ENCODE data around the gene ATPAF2.

The ATPAF2 gene

GRCh38 chr17:17981330-17981729, 57.6 kb downstream of the ATPAF2 start:
- Histone ChIP-seq H3K27me3 (replicated peaks) (no peaks in the 10 kb centered on the region), H3K4me3 (ENCODE audit: low read depth, low read length) (no peak overlapping the region), H3K36me3 (replicated peaks) (no peaks in the 10 kb centered on the region), H3K27ac (no peak overlapping the region)
- TF ChIP-seq CTCF (IDR thresholded peaks at IDR 0.05; ENCODE audit: low read depth, low read length, missing control alignments): no peak
- in situ Hi-C loops (cut with HindIII; ENCODE audit: low pct_ligation_motif_present, low sequenced_read_pairs): no loop called here
- no peak for DNase-seq

DNA sequence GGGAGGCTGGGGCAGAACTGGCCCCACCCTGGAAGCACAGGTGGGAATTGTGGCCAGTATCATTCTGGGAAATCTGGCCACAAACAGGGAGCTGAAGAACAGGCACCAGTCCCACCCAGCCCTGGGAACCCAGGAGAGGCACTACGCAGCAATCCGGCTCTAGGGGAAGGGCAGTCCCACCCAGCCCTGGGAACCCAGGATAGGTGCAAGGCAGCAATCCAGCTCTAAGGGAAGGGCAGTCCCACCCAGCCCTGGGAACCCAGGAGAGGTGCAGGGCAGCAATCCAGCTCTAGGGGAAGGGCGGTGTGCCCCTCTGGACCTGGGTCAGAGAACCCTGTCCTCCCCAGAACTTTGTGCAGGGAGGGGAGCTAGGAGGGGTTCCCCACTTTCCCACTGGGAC, 59.2 kb downstream of the ATPAF2 start:
- Histone ChIP-seq H3K27me3 (replicated peaks) (no peaks in the 10 kb centered on the region), H3K36me3 (replicated peaks) (no peaks in the 10 kb centered on the region), H3K4me3 (ENCODE audit: low read depth, low read length) (no peak overlapping the region), H3K27ac (no peak overlapping the region)
- DNase-seq: no peak
- TF ChIP-seq CTCF (IDR thresholded peaks at IDR 0.05; ENCODE audit: low read depth, low read length, missing control alignments): no peak
- in situ Hi-C loops (cut with HindIII; ENCODE audit: low pct_ligation_motif_present, low sequenced_read_pairs): no loop called here

DNA sequence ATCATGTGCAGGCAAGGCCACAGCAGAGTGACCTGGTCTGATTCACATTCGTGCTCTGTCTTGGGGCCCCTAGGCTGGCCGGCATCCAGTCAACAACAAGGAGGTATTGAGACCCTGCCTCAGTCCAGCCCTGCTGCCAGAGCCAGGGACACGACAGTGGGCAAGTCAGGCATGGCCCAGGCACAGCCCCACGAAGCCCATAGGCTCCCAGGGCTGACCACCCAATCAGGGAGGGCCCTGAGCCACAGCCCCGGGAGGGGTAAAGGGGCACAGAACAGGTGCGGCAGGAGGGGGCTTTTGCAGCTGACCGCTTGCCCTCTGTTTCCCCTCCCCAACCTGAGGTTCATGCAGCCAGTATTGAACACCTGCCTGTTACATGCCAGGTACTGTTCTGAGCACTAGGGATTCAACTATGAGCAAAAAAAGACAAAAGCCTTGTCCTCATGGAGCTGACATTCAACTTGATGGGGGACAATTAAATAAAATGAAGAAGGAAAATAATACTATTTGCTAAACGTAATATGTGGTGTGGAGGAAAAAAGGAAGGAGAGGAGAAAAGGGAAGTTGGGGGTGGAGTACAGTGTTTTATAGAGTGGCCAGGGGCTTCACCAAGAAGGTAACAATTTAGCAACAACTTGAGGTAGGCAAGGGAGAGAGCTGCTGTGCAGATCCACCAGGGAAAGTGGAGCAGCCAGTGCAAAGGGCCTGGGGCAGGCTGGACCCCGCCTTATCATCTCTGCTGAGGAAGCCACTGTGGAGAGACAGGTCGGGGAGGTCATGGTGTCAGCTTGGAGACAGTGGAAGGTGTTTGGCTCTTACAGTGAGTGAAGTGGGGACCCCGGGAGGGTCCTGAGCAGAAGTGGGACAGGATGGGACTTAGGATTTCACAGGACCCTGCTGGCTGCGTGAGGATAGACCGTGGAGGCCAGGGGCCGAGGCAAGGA, 60.2 kb downstream of the ATPAF2 start:
- no peak for TF ChIP-seq CTCF (IDR thresholded peaks at IDR 0.05; ENCODE audit: low read depth, low read length, missing control alignments)
- Histone ChIP-seq H3K27me3 (replicated peaks) (no peaks in the 10 kb centered on the region), H3K4me3 (ENCODE audit: low read depth, low read length) (no peak overlapping the region), H3K36me3 (replicated peaks) (no peaks in the 10 kb centered on the region), H3K27ac (no peak overlapping the region)
- DNase-seq: no peak
- in situ Hi-C loops (cut with HindIII; ENCODE audit: low pct_ligation_motif_present, low sequenced_read_pairs): no loop called here

DNA sequence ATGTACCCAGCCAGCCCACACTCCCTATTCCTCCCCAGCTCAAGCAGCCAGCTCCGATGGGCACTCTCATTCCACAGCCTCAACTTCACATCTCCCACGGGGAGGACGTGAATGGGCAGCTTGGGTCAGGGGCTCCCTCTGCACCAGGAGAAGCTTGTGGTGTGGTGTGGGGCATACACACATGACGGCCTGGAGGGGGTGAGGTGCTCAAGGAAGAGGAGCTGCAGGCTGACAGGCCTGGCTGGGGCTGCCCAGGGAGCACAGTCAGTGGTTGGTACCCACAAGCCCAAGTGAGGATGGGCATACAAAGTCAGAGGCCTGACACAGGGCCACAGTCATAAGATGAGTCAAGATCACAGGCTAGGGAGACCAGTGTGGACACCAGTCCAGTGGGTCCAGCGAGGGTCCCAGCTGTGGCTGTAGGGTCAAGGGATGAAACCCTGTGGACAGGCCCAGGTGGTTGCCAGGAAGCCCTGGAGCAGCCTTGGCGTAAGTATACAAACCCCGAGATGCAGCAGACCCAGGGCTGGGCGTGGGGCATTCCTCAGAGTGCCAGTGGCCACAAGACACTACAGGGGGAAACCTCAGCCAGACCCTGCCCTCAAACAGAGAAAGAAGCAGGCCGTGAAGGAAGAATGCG, 61.9 kb downstream of the ATPAF2 start:
- no peak for TF ChIP-seq CTCF (IDR thresholded peaks at IDR 0.05; ENCODE audit: low read depth, low read length, missing control alignments)
- no peaks in the 10 kb centered on the region for H3K36me3 ChIP-seq (replicated peaks)
- H3K27me3 ChIP-seq (replicated peaks): no peaks in the 10 kb centered on the region
- in situ Hi-C loops (cut with HindIII; ENCODE audit: low pct_ligation_motif_present, low sequenced_read_pairs): no loop called here
- DNase-seq: no peak
- no peak overlapping the region for H3K4me3 ChIP-seq (ENCODE audit: low read depth, low read length)
- H3K27ac ChIP-seq: no peak overlapping the region

DNA sequence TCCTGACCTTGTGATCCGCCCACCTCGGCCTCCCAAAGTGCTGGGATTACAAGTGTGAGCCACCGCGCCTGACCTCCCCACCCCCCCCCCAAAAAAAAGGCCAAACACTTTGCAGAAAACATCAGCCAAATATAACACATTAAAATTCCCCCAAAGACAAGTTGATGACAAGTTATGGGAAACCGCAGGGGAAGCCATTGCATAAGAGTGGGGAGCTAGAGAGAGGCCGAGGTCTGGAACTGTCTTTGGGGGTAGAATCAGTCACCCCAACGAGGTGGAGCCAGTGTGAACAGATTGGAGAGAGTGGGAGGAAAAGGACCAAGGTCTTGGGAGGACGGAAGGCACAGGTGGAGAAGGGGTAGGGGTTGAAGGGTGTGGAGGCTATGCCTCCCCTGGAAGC, 63.5 kb downstream of the ATPAF2 start:
- in situ Hi-C loops (cut with HindIII; ENCODE audit: low pct_ligation_motif_present, low sequenced_read_pairs): no loop called here
- DNase-seq: no peak

More for the DNA sequence above, 63.5 kb downstream of the ATPAF2 start:
- Histone ChIP-seq H3K4me3 (ENCODE audit: low read depth, low read length) (no peak overlapping the region), H3K27ac (no peak overlapping the region), H3K36me3 (replicated peaks) (no peaks in the 10 kb centered on the region), H3K27me3 (replicated peaks) (no peaks in the 10 kb centered on the region)
- no peak for TF ChIP-seq CTCF (IDR thresholded peaks at IDR 0.05; ENCODE audit: low read depth, low read length, missing control alignments)

Data from brain microvascular endothelial cell (primary cell).